Right lobe of liver (tissue), 6 donors: ENCODE results near the gene CDYL. TPM values are rescaled to one million over a fixed set of nuclear protein-coding genes. Genes with fewer than 3 reads are reported as not detected.
A peak's percentile ranks its signal among the peaks of the same experiment; 100 is the strongest.

Experiments used
- ATAC-seq, 4 donors: fragments of 200-7000 bp; cut with Tn5 transposase; one replicate each; pipeline ENCODE4 v1.9.1; 2020; ENCODE audit warnings: mild to moderate bottlenecking in 4 of 4, moderate library complexity in 4 of 4
- DNase-seq, 3 donors: peaks; one replicate each; pipeline ENCODE4 v3.0.0-alpha.2; 2020
- H3K27ac ChIP-seq, 3 donors: fragments of 200-600 bp; one replicate each; pipeline ENCODE4 v1.8.0; 2022
- H3K27me3 ChIP-seq, 2 donors: fragments of 200-600 bp; one replicate each; pipeline ENCODE4 v1.8.0; 2022
- H3K36me3 ChIP-seq, 4 donors: fragments of 200-600 bp; sonication (generic) in 1 of 4; one replicate each; pipeline versions ENCODE4 v1.5.1 to v1.8.0; 2017 to 2022; ENCODE audit warnings: control low read depth in 1 of 4
- H3K4me1 ChIP-seq, 4 donors: fragments of 200-600 bp; sonication (generic) in 1 of 4; one replicate each; pipeline versions ENCODE4 v1.5.1 to v1.8.0; 2017 to 2022; ENCODE audit warnings: control low read depth in 1 of 4
- H3K4me3 ChIP-seq, 3 donors: fragments of 200-600 bp; one replicate each; pipeline ENCODE4 v1.8.0; 2022
- H3K9me3 ChIP-seq, 4 donors: fragments of 200-600 bp; sonication (generic) in 1 of 4; one replicate each; pipeline versions ENCODE4 v1.5.1 to v1.8.0; 2017 to 2022; ENCODE audit warnings: control low read depth in 1 of 4
- CTCF ChIP-seq, 4 donors: fragments of 200-600 bp in 3 of 4; fragments of 450-650 bp in 1 of 4; IDR thresholded peaks; one replicate each; pipeline versions ENCODE4 v1.5.1 to v1.8.0; 2016 to 2022; ENCODE audit warnings: antibody characterized with exemption in 4 of 4, mild to moderate bottlenecking in 2 of 4
- POLR2A ChIP-seq: fragments of 450-650 bp; IDR thresholded peaks from one replicate; pipeline ENCODE4 v1.6.1; 2017; ENCODE audit warnings: antibody characterized with exemption, mild to moderate bottlenecking
- WGBS: methylation state at CpG from one replicate; pipeline ENCODE4 v1.1.6; 2018; ENCODE audit warnings: low coverage, low lambda C conversion rate; ENCODE audit not compliant: insufficient coverage; ENCODE audit errors: missing lambda C conversion rate; 5-methylcytosine and 5-hydroxymethylcytosine counted together
- intact Hi-C, 2 donors: fragments of 100-400 bp; cut with DNase I; formaldehyde crosslinking; loops; one replicate each; pipeline versions ENCODE4 v1.11.2 to v1.14.1; 2022
- total RNA-seq, 6 experiments: library from RNA; depleted of rRNA in 2 of 6; stranded (reverse); fragments of >200 nt in 2 of 6; fragmentation: NEBNext Ultra II Directional in 3 of 6; extraction: Animal tissue kit (Norgen Biotek cat#: 25700) in 3 of 6; gene quantifications; one replicate each; pipeline versions ENCODE4 v1.1.0 to v1.2.4, GENCODE V29; 2016 to 2023
- donor health status: DM: no; HTN: yes; CAD: no.
- donor health status: DM: no; HTN: no; CAD: no.
- donor health status: DM: no; HTN: no; CAD: no.
- donor health status: DM: no; HTN: yes; CAD: no.
- donor health status: DM: no; HTN: yes; CAD: no.

Gene CDYL
- total RNA-seq, 6 experiments from 2014 or later, result 5.0 to 16.1 (median 13.1) TPM

- ATAC-seq, result peak; percentile 74 to 97 (median 90)
- peaks cover 0 to 12% (median 3%) of the 10 kb centered on the region in 4 donors for H3K4me1 ChIP-seq
- DNase-seq, result peak in 2 of 3 donors; percentile 46 to 52
- TF ChIP-seq CTCF (IDR thresholded peaks at IDR 0.05), result no peak
- TF ChIP-seq POLR2A, result no peak
- no peak overlapping the region for H3K4me3 ChIP-seq
- H3K27me3 ChIP-seq, result no peaks in the 10 kb centered on the region
- no peak overlapping the region for H3K27ac ChIP-seq
- 33% methylated on average over 6 of the region's 6 CpGs for WGBS
- no peaks in the 10 kb centered on the region for H3K36me3 ChIP-seq
- intact Hi-C loops, result no loop called here
- no peaks in the 10 kb centered on the region for H3K9me3 ChIP-seq
Measured at GRCh38 chr6:4941782-4942672, 165.8 kb downstream of the CDYL start.

GRCh38 chr6:4942673-4943009 lies 166.4 kb downstream of the CDYL start:
- intact Hi-C loops, result no loop called here
- DNase-seq (no peak), ATAC-seq (peak in 3 of 4 donors; percentile 20 to 31 (median 27))
- no peaks in the 10 kb centered on the region for H3K27me3 ChIP-seq
- H3K36me3 ChIP-seq, result no peaks in the 10 kb centered on the region
- no peaks in the 10 kb centered on the region for H3K9me3 ChIP-seq
- no peak for TF ChIP-seq POLR2A
- no peak for TF ChIP-seq CTCF (IDR thresholded peaks at IDR 0.05)
- no peak overlapping the region for H3K27ac ChIP-seq
- 71% methylated on average over 4 of the region's 4 CpGs for WGBS
- H3K4me1 ChIP-seq, result peaks cover 0 to 12% (median 3%) of the 10 kb centered on the region in 4 donors
- no peak overlapping the region for H3K4me3 ChIP-seq

- TF ChIP-seq CTCF (IDR thresholded peaks at IDR 0.05) (no peak), POLR2A (no peak)
- Histone ChIP-seq H3K27me3 (no peaks in the 10 kb centered on the region), H3K27ac (no peak overlapping the region), H3K4me1 (peaks cover 0 to 12% (median 3%) of the 10 kb centered on the region in 4 donors), H3K4me3 (no peak overlapping the region), H3K9me3 (no peaks in the 10 kb centered on the region), H3K36me3 (no peaks in the 10 kb centered on the region)
- ATAC-seq, result peak in 1 of 4 donors; percentile 36
- no peak for DNase-seq
- intact Hi-C loops, result no loop called here
- 60% methylated on average over 2 of the region's 2 CpGs for WGBS
Measured at GRCh38 chr6:4943716-4944115, 167.5 kb downstream of the CDYL start.

- peak in 1 of 3 donors; percentile 32 for DNase-seq
Measured at GRCh38 chr6:4944325-4944724, 168.1 kb downstream of the CDYL start.

More at GRCh38 chr6:4944325-4944724, 168.1 kb downstream of the CDYL start:
- Histone ChIP-seq H3K27me3 (no peaks in the 10 kb centered on the region), H3K27ac (no peak overlapping the region), H3K9me3 (no peaks in the 10 kb centered on the region), H3K4me3 (no peak overlapping the region), H3K4me1 (peaks cover 0 to 12% (median 3%) of the 10 kb centered on the region in 4 donors), H3K36me3 (no peaks in the 10 kb centered on the region)
- ATAC-seq, result no peak
- 80% methylated on average over 1 of the region's 8 CpGs for WGBS
- no peak for TF ChIP-seq POLR2A
- no peak for TF ChIP-seq CTCF (IDR thresholded peaks at IDR 0.05)
- intact Hi-C loops, result no loop called here
